Uterus (tissue), 2 donors: ENCODE results near the gene SMIM9.

Experiments used
- POLR2A ChIP-seq, 2 donors: fragments of 450-650 bp; IDR thresholded peaks; one replicate each; pipeline ENCODE4 v1.6.1; 2016; ENCODE audit warnings: antibody characterized with exemption in 2 of 2, mild to moderate bottlenecking in 1 of 2, moderate library complexity in 1 of 2
- TF ChIP-seq, protein P1 (sequence below), 4 experiments: fragments of 200-600 bp in 2 of 4; fragments of 450-650 bp in 2 of 4; sonication (generic) in 2 of 4; IDR thresholded peaks; one replicate each; pipeline ENCODE4 v1.5.1; 2016 to 2019; ENCODE audit warnings: antibody characterized with exemption in 4 of 4, mild to moderate bottlenecking in 2 of 4, moderate library complexity in 1 of 4

DNA sequence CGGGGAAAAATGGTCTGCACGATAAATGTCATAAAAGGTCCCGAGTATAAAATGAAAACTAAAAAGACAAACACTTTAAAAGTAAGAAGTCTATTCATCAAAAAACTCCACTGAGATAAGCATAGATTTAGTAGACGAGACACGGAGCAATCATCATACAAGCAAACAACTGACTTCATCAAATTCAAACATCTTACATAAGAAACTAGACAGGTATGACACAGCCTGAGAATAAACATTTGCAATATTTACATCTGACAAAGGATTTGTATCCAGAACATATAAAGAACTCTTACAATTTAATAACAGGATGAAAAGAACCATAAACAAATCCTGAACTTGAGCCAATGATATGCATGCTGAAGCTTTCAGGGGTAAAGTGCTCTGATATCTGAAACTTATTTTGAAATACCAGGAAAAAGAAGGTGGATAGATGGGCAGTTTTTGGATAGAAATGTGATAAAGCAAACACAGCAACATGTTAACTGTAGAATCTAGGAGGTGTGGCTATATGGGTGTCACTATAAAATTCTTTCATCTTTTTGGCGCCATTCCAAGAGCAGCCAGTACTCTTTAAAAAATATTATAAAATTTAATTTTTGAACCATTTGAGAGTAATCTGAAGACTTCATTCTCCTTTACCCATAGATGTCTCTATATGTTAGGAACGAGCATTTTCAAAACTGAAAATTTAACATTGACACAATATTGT is 41.2 kb downstream of the SMIM9 start:
- no peak for TF ChIP-seq POLR2A (IDR thresholded peaks at IDR 0.05)
- TF ChIP-seq, protein P1, sequence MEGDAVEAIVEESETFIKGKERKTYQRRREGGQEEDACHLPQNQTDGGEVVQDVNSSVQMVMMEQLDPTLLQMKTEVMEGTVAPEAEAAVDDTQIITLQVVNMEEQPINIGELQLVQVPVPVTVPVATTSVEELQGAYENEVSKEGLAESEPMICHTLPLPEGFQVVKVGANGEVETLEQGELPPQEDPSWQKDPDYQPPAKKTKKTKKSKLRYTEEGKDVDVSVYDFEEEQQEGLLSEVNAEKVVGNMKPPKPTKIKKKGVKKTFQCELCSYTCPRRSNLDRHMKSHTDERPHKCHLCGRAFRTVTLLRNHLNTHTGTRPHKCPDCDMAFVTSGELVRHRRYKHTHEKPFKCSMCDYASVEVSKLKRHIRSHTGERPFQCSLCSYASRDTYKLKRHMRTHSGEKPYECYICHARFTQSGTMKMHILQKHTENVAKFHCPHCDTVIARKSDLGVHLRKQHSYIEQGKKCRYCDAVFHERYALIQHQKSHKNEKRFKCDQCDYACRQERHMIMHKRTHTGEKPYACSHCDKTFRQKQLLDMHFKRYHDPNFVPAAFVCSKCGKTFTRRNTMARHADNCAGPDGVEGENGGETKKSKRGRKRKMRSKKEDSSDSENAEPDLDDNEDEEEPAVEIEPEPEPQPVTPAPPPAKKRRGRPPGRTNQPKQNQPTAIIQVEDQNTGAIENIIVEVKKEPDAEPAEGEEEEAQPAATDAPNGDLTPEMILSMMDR (IDR thresholded peaks at IDR 0.05) = no peak
